Brain microvascular endothelial cell (primary cell): ENCODE data around the gene MS4A10.
"Not testable (repeated sequence)": the region's sequence is repeated elsewhere in the genome, so short reads cannot be mapped to it uniquely, and the experiment has no call there.

Experiments
- DNase-seq: peaks from one replicate; pipeline ENCODE4 v3.0.0-alpha.2; 2020
- H3K27ac ChIP-seq: fragments of 250-450 bp; sonication (Bioruptor Pico); 2 replicates; pipeline ENCODE4 v1.5.1; 2020; ENCODE audit warnings: mild to moderate bottlenecking, moderate library complexity
- H3K27me3 ChIP-seq: fragments of 250-450 bp; sonication (Bioruptor Pico); replicated peaks from 2 replicates; pipeline ENCODE4 v1.5.1; 2020; ENCODE audit warnings: mild to moderate bottlenecking
- H3K36me3 ChIP-seq: fragments of 250-450 bp; sonication (Bioruptor Pico); replicated peaks from 2 replicates; pipeline ENCODE4 v1.5.1; 2020; ENCODE audit warnings: mild to moderate bottlenecking
- H3K4me3 ChIP-seq: 2 replicates; pipeline ENCODE4 v1.5.1; 2011; ENCODE audit warnings: low read depth, mild to moderate bottlenecking, control low read depth, low read length, moderate library complexity
- in situ Hi-C: cut with HindIII; loops from 2 replicates; pipeline ENCODE4 v1.10.0; 2017; ENCODE audit warnings: low sequenced_read_pairs, low pct_ligation_motif_present
- TF ChIP-seq, protein P1 (sequence below): IDR thresholded peaks from 2 replicates; pipeline ENCODE4 v1.5.1; 2011; ENCODE audit warnings: low read depth, mild to moderate bottlenecking, moderate library complexity, low read length, control low read depth, inconsistent platforms; ENCODE audit errors: missing control alignments

The MS4A10 gene

DNA sequence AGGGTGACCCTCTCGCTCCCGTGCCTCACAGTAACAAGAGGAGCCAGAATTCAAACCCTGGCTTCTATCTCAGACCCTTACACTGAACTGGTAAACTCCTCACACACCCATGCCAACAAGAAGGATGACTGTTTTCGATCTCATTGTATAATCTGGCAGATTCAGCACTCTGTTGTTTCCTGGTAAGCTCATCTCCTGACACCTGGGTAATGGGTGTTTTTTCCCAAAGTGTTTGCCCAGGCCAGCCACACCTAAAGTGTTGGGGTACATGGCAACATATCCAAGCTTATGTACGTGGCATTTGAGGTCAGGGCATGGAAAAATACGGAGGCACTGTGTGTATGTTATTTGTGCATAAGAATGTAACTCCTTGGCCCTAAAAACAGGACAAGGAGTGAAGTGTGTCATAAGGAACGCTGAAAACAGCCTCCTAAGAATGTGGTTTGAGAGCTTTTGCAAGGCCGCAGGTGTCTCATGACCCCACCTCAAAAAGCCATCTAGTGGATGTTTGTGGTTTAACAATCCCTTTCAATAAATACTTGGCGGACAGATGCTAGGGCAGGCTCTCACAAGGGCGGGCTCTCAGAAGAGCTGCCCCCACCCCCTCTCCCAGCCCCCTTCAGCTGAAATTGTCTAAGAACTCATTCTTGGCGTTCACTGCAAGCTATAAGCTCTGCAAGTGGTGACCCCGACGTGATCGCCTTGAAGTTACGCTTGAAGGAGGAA lies 28.7 kb upstream of the MS4A10 start, which contains the start of gene MS4A15:
Gene MS4A15 (plus strand): TSS at position 561 of the 726 bp plus-strand sequence. CDS start 6,867 bp downstream, outside the sequence.
- Histone ChIP-seq H3K27ac (no peak within 1 kb of the TSS), H3K4me3 (no peak within 1 kb of the TSS), H3K36me3 (no peaks in the 10 kb centered on the region), H3K27me3 (peaks cover 2% of the 10 kb centered on the region)
- in situ Hi-C loops, result no loop called here
- TF ChIP-seq, protein P1, sequence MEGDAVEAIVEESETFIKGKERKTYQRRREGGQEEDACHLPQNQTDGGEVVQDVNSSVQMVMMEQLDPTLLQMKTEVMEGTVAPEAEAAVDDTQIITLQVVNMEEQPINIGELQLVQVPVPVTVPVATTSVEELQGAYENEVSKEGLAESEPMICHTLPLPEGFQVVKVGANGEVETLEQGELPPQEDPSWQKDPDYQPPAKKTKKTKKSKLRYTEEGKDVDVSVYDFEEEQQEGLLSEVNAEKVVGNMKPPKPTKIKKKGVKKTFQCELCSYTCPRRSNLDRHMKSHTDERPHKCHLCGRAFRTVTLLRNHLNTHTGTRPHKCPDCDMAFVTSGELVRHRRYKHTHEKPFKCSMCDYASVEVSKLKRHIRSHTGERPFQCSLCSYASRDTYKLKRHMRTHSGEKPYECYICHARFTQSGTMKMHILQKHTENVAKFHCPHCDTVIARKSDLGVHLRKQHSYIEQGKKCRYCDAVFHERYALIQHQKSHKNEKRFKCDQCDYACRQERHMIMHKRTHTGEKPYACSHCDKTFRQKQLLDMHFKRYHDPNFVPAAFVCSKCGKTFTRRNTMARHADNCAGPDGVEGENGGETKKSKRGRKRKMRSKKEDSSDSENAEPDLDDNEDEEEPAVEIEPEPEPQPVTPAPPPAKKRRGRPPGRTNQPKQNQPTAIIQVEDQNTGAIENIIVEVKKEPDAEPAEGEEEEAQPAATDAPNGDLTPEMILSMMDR, result peak; percentile 29
- DNase-seq, result no peak

DNA sequence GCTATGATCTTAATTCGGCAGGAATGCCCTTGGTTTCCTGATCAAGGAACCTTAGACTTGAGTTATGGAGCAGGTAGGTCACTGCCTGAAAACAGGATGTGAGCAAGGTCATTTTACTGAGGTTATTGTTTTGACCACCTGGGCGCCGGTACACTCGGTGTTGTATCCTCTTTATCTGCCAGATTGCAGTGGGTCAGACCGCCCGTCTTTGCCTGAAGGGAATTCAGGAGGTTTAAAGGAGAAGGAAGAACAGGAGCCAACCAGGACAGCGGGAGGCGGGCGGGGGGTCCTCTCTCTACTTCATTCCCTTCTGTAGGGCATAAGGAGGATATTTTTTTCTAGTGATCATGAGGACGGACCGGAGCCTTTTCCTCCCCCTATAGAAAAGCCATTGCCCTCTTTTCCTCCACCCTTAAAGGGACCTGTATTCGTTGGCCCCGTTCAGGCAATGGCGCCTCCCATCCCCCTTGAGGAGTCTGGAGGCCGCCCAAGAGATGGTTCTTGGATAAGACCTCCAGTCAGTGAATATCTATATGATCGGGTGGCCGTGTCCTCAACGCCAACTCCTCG lies 27.8 kb upstream of the MS4A10 start:
- peaks cover 2% of the 10 kb centered on the region for H3K27me3 ChIP-seq
- H3K27ac ChIP-seq, result no peak overlapping the region
- TF ChIP-seq, protein P1, result no peak
- H3K36me3 ChIP-seq, result no peaks in the 10 kb centered on the region
- in situ Hi-C loops, result no loop called here
- no peak overlapping the region for H3K4me3 ChIP-seq
- DNase-seq, result no peak

DNA sequence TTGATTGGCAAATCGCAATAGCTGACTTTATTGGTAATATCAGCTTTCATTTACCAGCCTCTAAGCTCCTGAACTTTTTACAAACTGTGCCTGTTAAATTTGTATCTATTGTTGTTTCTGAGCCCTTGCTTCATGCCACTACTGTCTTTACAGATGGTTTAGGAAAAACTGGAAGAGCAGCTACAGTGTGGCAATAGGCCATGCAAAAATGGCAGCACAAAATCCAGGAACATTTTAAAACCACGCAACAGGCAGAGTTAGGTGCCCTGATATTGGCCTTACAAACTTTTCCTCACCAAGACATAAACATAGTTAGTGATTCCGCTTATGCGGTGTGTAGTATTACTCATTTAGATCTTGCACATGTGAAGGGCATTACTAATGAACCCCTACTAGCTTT lies 26.5 kb upstream of the MS4A10 start:
- H3K4me3 ChIP-seq, in situ Hi-C loops, H3K27me3 ChIP-seq, DNase-seq, H3K27ac ChIP-seq, H3K36me3 ChIP-seq: not testable (repeated sequence)

DNA sequence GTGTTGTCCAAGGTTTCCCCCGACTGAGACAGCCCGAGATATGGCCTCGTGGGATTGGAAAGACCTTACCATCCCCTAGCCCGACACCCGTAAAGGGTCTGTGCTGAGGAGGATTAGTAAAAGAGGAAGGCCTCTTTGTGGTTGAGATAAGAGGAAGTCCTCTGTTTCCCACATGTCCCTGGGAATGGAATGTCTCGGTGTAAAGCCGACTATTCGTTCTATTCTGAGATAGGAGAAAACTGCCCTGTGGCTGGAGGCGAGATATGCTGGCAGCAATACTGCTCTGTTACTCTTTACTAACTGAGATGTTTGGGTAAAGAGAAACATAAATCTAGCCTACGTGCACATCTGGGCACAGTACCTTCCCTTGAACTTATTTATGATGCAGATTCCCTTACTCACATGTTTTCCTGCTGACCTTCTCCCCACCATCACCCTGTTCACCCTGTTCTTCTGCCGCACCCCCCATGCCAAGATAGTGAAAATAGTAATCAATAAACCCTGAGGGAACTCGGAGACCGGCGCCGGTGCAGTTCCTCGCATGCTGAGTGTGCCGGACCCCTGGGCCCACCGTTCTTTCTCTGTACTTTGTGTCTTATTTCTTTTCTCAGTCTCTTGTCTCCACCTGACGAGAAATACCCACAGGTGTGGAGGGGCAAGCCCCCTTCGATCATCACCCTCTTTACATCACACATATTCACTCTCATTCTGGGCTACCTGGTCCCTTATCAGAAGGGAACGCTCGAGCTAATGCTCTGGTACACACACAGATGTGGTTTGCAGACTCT lies 25.5 kb upstream of the MS4A10 start:
- H3K4me3 ChIP-seq, DNase-seq, H3K27ac ChIP-seq, in situ Hi-C loops, H3K36me3 ChIP-seq, H3K27me3 ChIP-seq: not testable (repeated sequence)

DNA sequence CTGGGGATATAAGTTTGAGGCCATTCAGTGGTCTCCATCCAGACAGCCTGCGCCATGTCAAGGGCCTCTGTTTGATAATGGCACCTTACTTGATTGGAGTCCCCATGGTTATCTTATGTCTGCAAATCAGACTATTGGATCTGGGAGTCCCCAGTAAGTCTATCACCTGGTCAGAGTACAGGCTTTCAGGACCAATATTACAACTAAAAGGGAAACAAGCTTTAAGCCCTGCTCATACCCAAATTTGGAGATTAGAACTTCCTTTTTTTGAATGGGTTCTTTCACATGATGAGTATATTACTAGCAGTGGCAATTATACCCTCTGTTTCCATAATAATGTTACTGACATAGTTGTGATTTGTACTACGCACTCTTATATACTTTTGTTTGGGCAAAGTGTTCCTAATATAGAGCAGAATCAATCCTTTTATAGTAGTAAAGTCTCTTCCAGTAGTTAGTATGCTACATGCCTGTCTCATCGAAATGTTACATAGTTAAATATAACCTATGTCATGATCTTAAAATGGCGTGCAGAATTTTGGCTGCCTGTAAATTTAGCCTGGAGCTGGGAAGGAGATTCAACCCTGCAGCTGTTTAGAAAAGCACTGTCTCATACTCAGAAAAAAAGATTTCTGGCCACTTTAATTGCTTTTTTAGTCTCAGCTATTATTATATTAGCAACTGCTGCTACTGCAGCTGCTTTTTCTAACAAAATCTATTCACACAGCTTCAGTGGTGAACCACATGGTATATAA lies 23.5 kb upstream of the MS4A10 start:
- in situ Hi-C loops, result no loop called here
- no peak for DNase-seq
- Histone ChIP-seq H3K27me3 (peaks cover 4% of the 10 kb centered on the region), H3K27ac (no peak overlapping the region), H3K4me3 (no peak overlapping the region), H3K36me3 (no peaks in the 10 kb centered on the region)
- TF ChIP-seq, protein P1, result no peak

DNA sequence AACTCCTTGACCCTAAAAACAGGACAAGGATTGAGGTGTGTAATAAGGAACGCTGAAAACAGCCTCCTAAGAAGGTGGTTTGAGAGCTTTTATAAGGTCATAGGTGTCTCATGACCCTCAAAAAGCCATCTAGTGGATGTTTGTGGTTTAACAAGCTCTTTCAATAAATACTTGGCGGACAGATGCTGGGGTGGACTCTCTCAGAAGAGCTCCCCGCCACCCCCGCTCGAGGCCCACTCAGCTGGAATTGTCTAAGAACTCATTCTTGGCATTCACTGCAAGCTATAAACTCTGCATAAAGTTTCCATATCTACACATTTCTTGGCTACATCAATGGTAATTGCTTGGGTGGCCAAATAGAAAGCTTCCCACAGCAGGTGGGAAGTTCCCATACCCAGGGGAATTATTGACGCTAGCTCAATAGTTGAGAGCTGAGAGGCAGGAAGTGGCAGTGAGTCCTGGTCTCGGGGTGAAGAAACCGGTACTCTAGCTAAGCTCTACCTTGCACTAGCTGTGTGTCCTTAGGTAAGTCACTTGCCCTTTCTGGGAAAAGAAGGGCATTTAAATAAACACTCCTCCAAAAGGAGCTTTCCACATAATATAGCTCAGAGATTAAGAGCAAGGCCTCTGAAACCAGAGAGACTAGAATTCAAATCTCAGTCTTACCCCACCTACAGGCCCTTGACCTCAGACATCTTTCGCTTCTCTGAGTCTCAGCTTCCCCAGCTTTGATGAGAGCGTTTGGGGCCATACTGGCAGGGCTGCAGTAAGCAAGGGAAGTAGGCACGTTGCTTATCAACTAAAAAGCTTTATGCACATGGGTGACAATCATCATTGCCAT lies 22.1 kb upstream of the MS4A10 start:
- no peak overlapping the region for H3K27ac ChIP-seq
- no peaks in the 10 kb centered on the region for H3K36me3 ChIP-seq
- DNase-seq, result no peak
- in situ Hi-C loops, result no loop called here
- TF ChIP-seq, protein P1, result peak; percentile 24
- peaks cover 4% of the 10 kb centered on the region for H3K27me3 ChIP-seq
- no peak overlapping the region for H3K4me3 ChIP-seq
